Liver (tissue), 9 donors: Measurements from ENCODE around the gene UQCRH. TPM values are rescaled to one million over a fixed set of nuclear protein-coding genes. Genes with fewer than 3 reads are reported as not detected.

Experiments
- DNase-seq: peaks from one replicate; pipeline ENCODE4 v3.0.0-alpha.2; 2017; ENCODE audit warnings: low spot score
- H3K27ac ChIP-seq, 2 donors: one replicate each; pipeline ENCODE4 v1.7.0; 2013; ENCODE audit warnings: inconsistent platforms in 2 of 2, low read length in 2 of 2, control low read depth in 1 of 2, low read depth in 1 of 2, mild to moderate bottlenecking in 1 of 2
- H3K27me3 ChIP-seq, 4 donors: one replicate each; pipeline versions ENCODE4 v1.6.1 to v1.7.0; 2013; ENCODE audit warnings: low read length in 3 of 4, inconsistent platforms in 1 of 4, mild to moderate bottlenecking in 1 of 4, moderate library complexity in 1 of 4; ENCODE audit not compliant: control insufficient read depth in 4 of 4, insufficient read depth in 4 of 4
- H3K36me3 ChIP-seq, 4 donors: one replicate each; pipeline versions ENCODE4 v1.6.1 to v1.7.0; 2013; ENCODE audit warnings: low read length in 3 of 4, mild to moderate bottlenecking in 3 of 4, low read depth in 1 of 4, moderate library complexity in 1 of 4; ENCODE audit not compliant: control insufficient read depth in 4 of 4, insufficient read depth in 3 of 4
- H3K4me1 ChIP-seq, 4 donors: one replicate each; pipeline versions ENCODE4 v1.6.1 to v1.7.0; 2013; ENCODE audit warnings: low read length in 3 of 4, mild to moderate bottlenecking in 3 of 4, moderate library complexity in 1 of 4; ENCODE audit not compliant: control insufficient read depth in 4 of 4, insufficient read depth in 4 of 4
- H3K4me3 ChIP-seq, 3 donors: one replicate each; pipeline versions ENCODE4 v1.6.1 to v1.7.0; 2013; ENCODE audit warnings: low read length in 3 of 3, control low read depth in 1 of 3, low read depth in 1 of 3, mild to moderate bottlenecking in 1 of 3
- H3K9ac ChIP-seq, 2 donors: one replicate each; pipeline ENCODE4 v1.7.0; 2013; ENCODE audit warnings: low read length in 2 of 2, mild to moderate bottlenecking in 2 of 2, moderate library complexity in 2 of 2, control low read depth in 1 of 2, low read depth in 1 of 2
- H3K9me3 ChIP-seq, 4 donors: one replicate each; pipeline versions ENCODE4 v1.6.1 to v1.7.0; 2013; ENCODE audit warnings: low read length in 3 of 4; ENCODE audit not compliant: control insufficient read depth in 4 of 4
- EGR1 ChIP-seq, 2 donors: IDR thresholded peaks; 2 replicates each; pipeline ENCODE4 v1.6.1; 2016 to 2018; ENCODE audit warnings: antibody characterized with exemption in 2 of 2, low read depth in 2 of 2
- FOXA1 ChIP-seq: IDR thresholded peaks from 2 replicates; pipeline ENCODE4 v1.6.1; 2016; ENCODE audit warnings: antibody characterized with exemption
- GABPA ChIP-seq, 2 donors: IDR thresholded peaks in 1 of 2; conservative IDR thresholded peaks in 1 of 2; 2 replicates each; pipeline ENCODE4 v1.6.1; 2016; ENCODE audit warnings: antibody characterized with exemption in 2 of 2, mild to moderate bottlenecking in 1 of 2, moderate library complexity in 1 of 2
- HNF4A ChIP-seq, 2 donors: conservative IDR thresholded peaks; 2 replicates each; pipeline ENCODE4 v1.6.1; 2016; ENCODE audit warnings: antibody characterized with exemption in 2 of 2, mild to moderate bottlenecking in 2 of 2
- JUND ChIP-seq, 2 donors: IDR thresholded peaks; 2 replicates each; pipeline ENCODE4 v1.6.1; 2016; ENCODE audit warnings: antibody characterized with exemption in 2 of 2
- NR2F2 ChIP-seq: IDR thresholded peaks from 2 replicates; pipeline ENCODE4 v1.6.1; 2016; ENCODE audit warnings: antibody characterized with exemption
- RAD21 ChIP-seq, 2 donors: IDR thresholded peaks; 2 replicates each; pipeline ENCODE4 v1.6.1; 2016; ENCODE audit warnings: antibody characterized with exemption in 2 of 2, mild to moderate bottlenecking in 2 of 2
- RXRA ChIP-seq, 2 donors: IDR thresholded peaks; 2 replicates each; pipeline ENCODE4 v1.6.1; 2017 to 2018; ENCODE audit warnings: antibody characterized with exemption in 2 of 2, mild to moderate bottlenecking in 1 of 2
- SP1 ChIP-seq: IDR thresholded peaks from 2 replicates; pipeline ENCODE4 v1.6.1; 2018; ENCODE audit warnings: antibody characterized with exemption, mild to moderate bottlenecking
- TAF1 ChIP-seq: conservative IDR thresholded peaks from 2 replicates; pipeline ENCODE4 v1.6.1; 2016; ENCODE audit warnings: antibody characterized with exemption, mild to moderate bottlenecking
- YY1 ChIP-seq: IDR thresholded peaks from 2 replicates; pipeline ENCODE4 v1.6.1; 2016; ENCODE audit warnings: antibody characterized with exemption, mild to moderate bottlenecking
- WGBS: extraction: QIAGEN DNeasy Blood & Tissue Kit; methylation state at CpG from one replicate; pipeline ENCODE4 v1.1.7; 2013; 5-methylcytosine and 5-hydroxymethylcytosine counted together
- polyA plus RNA-seq, 2 donors: library from polyadenylated mRNA; stranded (reverse) in 1 of 2; unstranded in 1 of 2; fragments of 200-250 nt in 1 of 2; fragments of >200 nt in 1 of 2; fragmentation: Nextera tagmentation in 1 of 2; extraction: Ambion mirVana in 1 of 2; gene quantifications; one replicate each; pipeline versions ENCODE4 v1.2.1 to v1.2.3, GENCODE V29; 2013 to 2015
- total RNA-seq, 2 donors: library from RNA; depleted of rRNA; stranded (reverse); fragments of >200 nt; gene quantifications; one replicate each; pipeline ENCODE4 v1.2.3, GENCODE V29; 2014
- TF ChIP-seq, protein P1 (sequence below): IDR thresholded peaks from 2 replicates; pipeline ENCODE4 v1.6.1; 2016; ENCODE audit warnings: antibody characterized with exemption
- TF ChIP-seq, protein P2 (sequence below): IDR thresholded peaks from 2 replicates; pipeline ENCODE4 v1.6.1; 2016; ENCODE audit warnings: antibody characterized with exemption
- TF ChIP-seq, protein P3 (sequence below): IDR thresholded peaks from 2 replicates; pipeline ENCODE4 v1.6.1; 2016; ENCODE audit warnings: antibody characterized with exemption, mild to moderate bottlenecking
- TF ChIP-seq, protein P4 (sequence below): IDR thresholded peaks from 2 replicates; pipeline ENCODE4 v1.6.1; 2016; ENCODE audit warnings: antibody characterized with exemption
- TF ChIP-seq, protein P5 (sequence below): fragments of 150-350 bp; IDR thresholded peaks from 2 replicates; pipeline ENCODE4 v1.5.1; 2017; ENCODE audit warnings: improper control_type of control experiment, low read depth, low read length; ENCODE audit not compliant: missing input control
- donor health status: healthy.
- donor health status: healthy.
- donor health status: healthy.
- donor health status: healthy.
- donor health status: healthy.

Gene UQCRH
- total and polyA plus RNA-seq, 4 donors = 158 to 220 (median 201) TPM

DNA sequence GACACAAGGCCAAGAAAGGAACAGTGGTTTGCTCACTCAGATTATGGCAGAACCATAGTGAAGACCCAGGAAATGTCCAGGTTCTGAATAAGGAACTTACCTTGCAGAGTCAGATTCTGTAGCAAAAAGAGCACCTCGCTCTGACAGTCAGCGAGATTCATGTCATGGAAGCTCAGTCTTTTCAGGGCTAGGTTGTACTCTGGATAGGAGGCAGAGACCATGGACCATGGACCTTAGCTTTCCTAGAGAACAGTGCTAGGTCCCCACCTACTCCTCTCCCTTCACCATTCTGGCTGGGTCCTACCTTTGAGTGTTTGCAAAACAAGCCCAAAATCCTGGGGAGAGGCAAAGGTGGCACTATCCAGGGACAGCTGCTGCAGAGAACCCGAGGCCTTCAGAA lies 23.4 kb upstream of the UQCRH start:
- no peaks in the 10 kb centered on the region for H3K27me3 ChIP-seq
- WGBS = 96% methylated on average over 3 of the region's 3 CpGs
- no peak overlapping the region for H3K27ac ChIP-seq
- no peaks in the 10 kb centered on the region for H3K4me1 ChIP-seq
- DNase-seq = no peak
- H3K9me3 ChIP-seq = no peaks in the 10 kb centered on the region
- H3K4me3 ChIP-seq = no peak overlapping the region
- TF ChIP-seq EGR1 (IDR thresholded peaks at IDR 0.05; ENCODE audit: low read depth in 2 of 2) (no peak), JUND (IDR thresholded peaks at IDR 0.05) (no peak), RXRA (IDR thresholded peaks at IDR 0.05) (no peak), HNF4A (conservative IDR thresholded peaks at IDR 0.05) (no peak)
- TF ChIP-seq, protein P1, sequence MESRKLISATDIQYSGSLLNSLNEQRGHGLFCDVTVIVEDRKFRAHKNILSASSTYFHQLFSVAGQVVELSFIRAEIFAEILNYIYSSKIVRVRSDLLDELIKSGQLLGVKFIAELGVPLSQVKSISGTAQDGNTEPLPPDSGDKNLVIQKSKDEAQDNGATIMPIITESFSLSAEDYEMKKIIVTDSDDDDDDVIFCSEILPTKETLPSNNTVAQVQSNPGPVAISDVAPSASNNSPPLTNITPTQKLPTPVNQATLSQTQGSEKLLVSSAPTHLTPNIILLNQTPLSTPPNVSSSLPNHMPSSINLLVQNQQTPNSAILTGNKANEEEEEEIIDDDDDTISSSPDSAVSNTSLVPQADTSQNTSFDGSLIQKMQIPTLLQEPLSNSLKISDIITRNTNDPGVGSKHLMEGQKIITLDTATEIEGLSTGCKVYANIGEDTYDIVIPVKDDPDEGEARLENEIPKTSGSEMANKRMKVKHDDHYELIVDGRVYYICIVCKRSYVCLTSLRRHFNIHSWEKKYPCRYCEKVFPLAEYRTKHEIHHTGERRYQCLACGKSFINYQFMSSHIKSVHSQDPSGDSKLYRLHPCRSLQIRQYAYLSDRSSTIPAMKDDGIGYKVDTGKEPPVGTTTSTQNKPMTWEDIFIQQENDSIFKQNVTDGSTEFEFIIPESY = no peak
- peaks cover 5 to 51% (median 28%) of the 10 kb centered on the region in 4 donors for H3K36me3 ChIP-seq
- H3K9ac ChIP-seq = no peak overlapping the region

DNA sequence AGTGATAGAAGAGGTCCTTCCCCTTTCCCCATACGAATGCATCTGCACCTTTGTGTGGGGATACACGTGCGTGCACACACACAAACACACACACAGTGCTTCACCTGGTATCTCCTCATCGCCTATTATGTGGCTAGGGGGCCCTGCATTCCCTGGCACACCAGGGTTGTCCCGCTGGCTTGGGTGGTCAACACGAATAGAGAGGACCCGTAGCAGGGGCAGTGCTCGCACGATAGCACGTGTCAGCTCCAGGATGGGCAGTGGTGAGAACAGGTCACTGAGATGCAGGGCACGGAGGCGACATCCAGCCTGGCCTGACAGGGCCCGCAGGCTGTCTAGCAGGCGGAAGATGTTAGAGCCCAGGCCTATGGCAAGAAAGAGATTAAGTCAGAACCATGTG lies 22.5 kb upstream of the UQCRH start:
- H3K4me1 ChIP-seq = no peaks in the 10 kb centered on the region
- TF ChIP-seq, protein P2, sequence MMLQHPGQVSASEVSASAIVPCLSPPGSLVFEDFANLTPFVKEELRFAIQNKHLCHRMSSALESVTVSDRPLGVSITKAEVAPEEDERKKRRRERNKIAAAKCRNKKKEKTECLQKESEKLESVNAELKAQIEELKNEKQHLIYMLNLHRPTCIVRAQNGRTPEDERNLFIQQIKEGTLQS = no peak
- TF ChIP-seq GABPA (IDR thresholded peaks at IDR 0.05 in 1 of 2, conservative IDR thresholded peaks at IDR 0.05 in 1 of 2) (no peak), RXRA (IDR thresholded peaks at IDR 0.05) (no peak), NR2F2 (no peak), JUND (IDR thresholded peaks at IDR 0.05) (no peak), SP1 (no peak), EGR1 (IDR thresholded peaks at IDR 0.05; ENCODE audit: low read depth in 2 of 2) (no peak), FOXA1 (no peak), YY1 (no peak), RAD21 (IDR thresholded peaks at IDR 0.05) (no peak), HNF4A (conservative IDR thresholded peaks at IDR 0.05) (no peak), TAF1 (no peak)
- TF ChIP-seq, protein P3, sequence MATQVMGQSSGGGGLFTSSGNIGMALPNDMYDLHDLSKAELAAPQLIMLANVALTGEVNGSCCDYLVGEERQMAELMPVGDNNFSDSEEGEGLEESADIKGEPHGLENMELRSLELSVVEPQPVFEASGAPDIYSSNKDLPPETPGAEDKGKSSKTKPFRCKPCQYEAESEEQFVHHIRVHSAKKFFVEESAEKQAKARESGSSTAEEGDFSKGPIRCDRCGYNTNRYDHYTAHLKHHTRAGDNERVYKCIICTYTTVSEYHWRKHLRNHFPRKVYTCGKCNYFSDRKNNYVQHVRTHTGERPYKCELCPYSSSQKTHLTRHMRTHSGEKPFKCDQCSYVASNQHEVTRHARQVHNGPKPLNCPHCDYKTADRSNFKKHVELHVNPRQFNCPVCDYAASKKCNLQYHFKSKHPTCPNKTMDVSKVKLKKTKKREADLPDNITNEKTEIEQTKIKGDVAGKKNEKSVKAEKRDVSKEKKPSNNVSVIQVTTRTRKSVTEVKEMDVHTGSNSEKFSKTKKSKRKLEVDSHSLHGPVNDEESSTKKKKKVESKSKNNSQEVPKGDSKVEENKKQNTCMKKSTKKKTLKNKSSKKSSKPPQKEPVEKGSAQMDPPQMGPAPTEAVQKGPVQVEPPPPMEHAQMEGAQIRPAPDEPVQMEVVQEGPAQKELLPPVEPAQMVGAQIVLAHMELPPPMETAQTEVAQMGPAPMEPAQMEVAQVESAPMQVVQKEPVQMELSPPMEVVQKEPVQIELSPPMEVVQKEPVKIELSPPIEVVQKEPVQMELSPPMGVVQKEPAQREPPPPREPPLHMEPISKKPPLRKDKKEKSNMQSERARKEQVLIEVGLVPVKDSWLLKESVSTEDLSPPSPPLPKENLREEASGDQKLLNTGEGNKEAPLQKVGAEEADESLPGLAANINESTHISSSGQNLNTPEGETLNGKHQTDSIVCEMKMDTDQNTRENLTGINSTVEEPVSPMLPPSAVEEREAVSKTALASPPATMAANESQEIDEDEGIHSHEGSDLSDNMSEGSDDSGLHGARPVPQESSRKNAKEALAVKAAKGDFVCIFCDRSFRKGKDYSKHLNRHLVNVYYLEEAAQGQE = no peak
- TF ChIP-seq, protein P4, sequence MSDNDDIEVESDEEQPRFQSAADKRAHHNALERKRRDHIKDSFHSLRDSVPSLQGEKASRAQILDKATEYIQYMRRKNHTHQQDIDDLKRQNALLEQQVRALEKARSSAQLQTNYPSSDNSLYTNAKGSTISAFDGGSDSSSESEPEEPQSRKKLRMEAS = no peak
- TF ChIP-seq, protein P1 = no peak
- TF ChIP-seq, protein P5, sequence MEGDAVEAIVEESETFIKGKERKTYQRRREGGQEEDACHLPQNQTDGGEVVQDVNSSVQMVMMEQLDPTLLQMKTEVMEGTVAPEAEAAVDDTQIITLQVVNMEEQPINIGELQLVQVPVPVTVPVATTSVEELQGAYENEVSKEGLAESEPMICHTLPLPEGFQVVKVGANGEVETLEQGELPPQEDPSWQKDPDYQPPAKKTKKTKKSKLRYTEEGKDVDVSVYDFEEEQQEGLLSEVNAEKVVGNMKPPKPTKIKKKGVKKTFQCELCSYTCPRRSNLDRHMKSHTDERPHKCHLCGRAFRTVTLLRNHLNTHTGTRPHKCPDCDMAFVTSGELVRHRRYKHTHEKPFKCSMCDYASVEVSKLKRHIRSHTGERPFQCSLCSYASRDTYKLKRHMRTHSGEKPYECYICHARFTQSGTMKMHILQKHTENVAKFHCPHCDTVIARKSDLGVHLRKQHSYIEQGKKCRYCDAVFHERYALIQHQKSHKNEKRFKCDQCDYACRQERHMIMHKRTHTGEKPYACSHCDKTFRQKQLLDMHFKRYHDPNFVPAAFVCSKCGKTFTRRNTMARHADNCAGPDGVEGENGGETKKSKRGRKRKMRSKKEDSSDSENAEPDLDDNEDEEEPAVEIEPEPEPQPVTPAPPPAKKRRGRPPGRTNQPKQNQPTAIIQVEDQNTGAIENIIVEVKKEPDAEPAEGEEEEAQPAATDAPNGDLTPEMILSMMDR = no peak
- no peak overlapping the region for H3K27ac ChIP-seq
- peaks cover 14 to 58% (median 37%) of the 10 kb centered on the region in 4 donors for H3K36me3 ChIP-seq
- H3K4me3 ChIP-seq = no peak overlapping the region
- 95% methylated on average over 14 of the region's 14 CpGs for WGBS
- DNase-seq = no peak
- H3K9ac ChIP-seq = no peak overlapping the region
- H3K27me3 ChIP-seq = no peaks in the 10 kb centered on the region
- H3K9me3 ChIP-seq = no peaks in the 10 kb centered on the region
